GM19372 (cell line): Measurements from ENCODE around the gene BAG2.

ENCODE experiments used
- ATAC-seq: cut with Tn5 transposase; IDR thresholded peaks from one replicate; pipeline ENCODE4 v1.9.1; 2021; ENCODE audit warnings: mild to moderate bottlenecking, low read depth, moderate library complexity; ENCODE audit not compliant: unreplicated experiment

The BAG2 gene

DNA sequence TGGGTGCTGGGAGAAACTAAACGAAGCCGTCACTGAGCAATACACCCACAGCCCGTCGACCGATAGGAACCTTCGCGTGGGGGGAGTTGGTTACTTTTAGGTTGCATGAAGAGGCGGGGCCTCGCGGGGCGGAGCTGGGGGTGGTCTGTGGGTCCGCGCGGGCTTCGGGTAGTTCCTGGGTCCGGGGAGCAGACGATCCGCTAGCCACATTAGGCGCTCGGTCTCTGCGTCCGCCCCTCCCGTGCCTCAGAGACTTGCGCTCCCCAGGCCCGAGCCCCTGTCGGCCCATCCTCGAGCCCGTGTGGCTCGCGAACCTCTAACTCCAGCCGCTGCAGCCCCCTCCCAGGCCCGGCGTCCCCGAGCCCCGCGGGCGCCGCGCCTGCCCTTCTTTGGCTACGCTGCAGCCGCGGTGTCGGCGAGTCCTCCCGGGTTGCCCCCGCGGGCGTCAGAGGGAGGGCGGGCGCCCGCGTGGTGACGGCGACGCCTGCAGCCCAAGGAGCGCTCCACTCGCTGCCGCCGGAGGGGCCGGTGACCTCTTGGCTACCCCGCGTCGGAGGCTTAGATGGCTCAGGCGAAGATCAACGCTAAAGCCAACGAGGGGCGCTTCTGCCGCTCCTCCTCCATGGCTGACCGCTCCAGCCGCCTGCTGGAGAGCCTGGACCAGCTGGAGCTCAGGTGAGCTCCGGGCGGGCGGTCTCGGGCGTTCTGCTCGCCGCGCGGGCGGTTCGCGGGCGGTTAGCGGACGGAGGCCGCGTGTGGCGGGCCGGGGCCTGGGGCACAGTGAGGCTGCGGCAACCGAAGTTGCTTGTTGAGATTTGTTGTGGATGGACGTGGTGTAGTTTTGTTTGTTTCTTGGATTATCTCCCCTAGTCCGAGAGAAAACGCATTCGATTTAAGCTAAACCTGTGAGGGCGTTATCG lies at the start of gene BAG2:
BAG2 (plus strand) TSS at position 191 of the 920 bp plus-strand sequence; CDS start at position 563, 372 bp downstream.
- ATAC-seq = peak; percentile 85

DNA sequence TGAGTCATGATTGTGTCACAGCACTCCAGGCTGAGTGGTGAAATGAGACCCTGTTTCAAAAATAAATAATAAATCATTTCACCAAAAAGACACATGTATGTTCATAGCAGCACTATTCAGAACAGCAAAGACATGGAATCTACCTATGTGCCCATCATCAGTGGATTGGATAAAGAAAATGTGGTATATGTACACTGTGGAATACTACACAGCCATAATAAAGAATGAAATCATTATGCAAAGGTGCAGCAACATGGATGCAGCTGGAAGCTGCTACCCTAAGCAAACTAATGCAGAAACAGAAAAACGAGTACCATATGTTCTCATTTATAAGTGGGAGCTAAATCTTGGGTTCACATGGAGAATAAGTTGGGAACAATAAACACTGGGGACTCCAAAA lies 49.0 kb upstream of the BAG2 start:
- no peak for ATAC-seq

DNA sequence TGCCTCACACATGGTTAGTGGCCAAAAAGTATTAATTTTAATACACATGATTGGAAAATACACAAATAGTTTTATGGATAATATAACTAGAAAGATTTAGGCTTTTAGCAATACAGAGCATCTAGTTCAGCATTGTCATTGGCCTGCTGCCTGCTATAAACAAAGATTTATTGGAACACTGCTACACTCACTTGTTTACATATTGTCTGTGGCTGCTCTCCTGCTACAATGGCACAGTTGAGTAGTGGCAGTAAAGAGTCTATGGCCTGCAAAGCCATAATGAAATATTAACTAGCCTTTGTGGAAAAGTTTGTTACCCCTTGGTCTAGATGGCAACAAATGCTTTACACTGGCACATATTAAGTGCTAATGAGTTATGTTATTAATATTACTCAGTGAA lies 44.4 kb upstream of the BAG2 start:
- no peak for ATAC-seq

DNA sequence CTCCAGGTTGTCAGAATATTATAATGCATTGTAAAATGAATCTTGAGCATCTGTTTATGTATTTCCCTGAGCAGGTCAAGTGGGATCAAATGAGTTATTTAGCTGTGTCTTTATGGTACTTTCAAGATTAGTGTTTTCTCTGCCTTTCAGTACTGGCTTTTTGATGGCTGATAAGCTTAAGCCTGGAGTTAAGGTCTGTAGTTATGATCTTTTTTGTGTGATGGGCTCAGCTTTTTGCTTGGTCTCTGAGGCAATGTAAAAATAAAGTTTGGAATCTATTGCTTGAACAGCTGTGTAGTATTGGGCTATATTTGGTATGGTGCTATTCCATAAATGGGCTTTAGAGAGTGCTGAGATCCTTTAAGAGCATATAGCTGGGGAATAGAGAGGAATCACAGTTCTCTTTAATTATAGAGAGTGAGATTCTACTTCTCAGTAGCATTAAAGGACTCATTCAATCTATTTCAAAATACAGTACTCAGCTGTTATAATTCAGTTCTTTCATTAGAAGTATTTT lies 41.4 kb upstream of the BAG2 start:
- ATAC-seq = no peak

DNA sequence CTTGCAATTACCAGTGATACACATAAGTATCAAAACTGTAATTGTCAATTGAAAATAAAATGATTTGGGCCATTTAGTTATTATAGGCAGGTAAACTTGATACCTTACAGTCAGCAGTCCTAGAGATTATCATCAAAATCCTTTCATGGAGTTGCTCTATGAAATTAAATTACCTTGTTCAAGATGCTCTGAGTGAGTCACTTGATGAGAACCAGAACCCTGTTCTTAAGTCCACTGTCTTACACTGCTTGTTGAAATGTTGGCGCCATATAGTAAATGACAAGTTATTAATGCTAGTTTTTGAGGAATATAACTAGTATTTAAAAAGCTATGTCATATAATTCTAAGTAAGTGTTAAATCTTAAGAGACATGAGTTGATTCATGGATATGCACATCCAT lies 37.2 kb upstream of the BAG2 start:
- ATAC-seq = no peak

DNA sequence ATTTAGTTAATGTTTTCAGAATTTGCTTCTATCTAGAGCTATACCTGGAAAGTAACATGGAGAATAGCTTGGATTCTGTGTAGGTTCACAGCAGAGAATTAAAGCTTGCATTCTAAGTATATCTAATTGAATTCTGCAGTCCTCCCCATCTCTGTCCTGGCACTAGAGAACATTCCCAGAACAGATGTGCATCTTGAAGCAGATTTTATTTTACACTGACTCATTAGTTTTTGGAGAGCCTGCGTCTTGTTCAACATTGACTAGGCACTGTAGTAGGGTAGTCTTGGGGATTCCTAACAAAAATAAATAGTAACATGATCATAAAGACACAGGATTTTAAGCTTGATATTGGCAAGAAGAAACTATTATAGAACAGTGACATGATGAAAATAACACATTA lies 36.2 kb upstream of the BAG2 start:
- ATAC-seq = no peak

DNA sequence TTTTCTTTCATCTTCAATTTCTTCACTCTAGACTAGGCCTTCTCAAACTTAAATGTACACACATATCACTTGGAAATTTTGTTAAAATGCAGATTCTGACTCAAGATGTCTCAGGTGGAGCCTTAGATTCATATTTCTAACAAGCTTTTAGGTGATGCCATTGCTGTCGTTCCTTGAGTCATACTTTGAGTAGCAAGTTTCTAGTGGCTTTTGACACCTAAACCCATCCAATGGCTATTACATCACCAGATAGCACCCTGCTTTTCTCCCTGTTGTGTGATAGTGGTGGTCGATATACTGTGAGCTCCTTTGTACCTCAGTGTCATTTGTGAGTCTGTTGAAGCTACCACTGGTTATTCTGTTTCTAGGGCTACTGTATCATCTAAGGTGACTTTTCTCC lies 34.8 kb upstream of the BAG2 start:
- ATAC-seq = no peak

DNA sequence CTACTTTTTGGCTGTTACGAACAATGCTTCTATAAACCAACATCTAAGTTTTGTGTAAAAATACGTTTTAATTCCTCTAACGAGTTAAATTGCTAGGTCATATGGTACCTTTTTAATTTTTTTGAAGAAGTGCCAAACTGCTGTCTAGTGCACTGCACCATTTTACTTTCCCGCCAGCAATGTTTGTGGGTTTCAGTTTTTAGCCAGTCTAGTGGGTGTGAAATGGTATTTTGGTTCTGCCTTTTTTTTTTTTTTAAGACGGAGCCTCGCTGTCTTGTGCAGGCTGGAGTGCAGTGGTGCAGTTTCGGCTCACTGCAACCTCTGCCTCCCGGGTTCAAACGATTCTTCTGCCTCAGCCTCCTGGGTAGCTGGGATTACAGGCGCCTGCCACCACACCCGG lies 34.1 kb upstream of the BAG2 start:
- no peak for ATAC-seq

DNA sequence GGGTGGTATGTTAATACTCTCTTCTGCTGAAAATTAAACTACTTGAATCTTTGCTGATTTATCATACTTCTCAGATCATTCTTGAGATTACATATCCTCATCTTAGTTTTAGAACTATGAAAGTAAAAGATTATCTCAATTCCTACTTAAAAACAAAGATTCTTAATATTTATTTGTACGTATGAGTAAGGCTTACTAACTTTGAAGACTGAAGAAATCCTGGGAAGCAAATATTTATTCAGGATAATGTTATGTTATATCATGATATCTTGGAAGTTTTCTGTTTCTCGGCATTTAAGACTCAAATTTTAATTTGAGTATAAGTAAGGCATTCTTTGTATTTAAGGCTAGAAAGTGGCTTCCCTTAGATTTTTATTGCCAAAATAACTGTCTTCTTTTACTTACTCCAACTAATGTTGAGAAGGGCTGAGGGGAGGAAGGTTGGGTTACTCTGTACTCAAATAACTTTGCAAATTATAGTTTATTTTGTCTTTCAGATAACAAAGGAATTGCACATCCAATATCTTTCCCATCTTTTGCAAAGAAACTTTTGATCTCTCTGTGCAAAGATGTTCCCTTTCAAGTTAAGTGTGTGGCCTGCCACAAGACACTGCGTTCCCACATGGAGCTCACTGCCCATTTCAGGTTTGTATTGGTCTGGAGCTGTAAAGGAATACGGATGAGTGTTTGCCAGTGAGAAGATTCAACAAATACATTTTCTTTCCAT lies 30.5 kb upstream of the BAG2 start:
- no peak for ATAC-seq

DNA sequence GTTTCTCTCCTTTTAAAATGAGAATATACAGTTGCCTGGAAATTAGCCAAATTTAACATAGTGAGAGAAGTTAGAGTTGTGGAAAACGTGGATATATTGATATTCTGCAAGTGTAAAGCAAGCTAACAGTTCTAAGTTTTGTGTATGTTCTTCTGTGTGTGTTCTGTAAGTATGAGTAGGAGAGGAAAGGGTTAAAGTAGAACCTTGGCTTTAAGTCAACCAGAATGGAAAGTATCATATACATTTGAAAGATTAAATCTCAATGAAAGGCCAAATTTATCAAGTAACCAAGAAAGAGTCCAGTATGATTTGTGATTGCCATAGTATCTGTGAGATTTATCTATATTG lies 30.0 kb upstream of the BAG2 start:
- ATAC-seq = no peak

DNA sequence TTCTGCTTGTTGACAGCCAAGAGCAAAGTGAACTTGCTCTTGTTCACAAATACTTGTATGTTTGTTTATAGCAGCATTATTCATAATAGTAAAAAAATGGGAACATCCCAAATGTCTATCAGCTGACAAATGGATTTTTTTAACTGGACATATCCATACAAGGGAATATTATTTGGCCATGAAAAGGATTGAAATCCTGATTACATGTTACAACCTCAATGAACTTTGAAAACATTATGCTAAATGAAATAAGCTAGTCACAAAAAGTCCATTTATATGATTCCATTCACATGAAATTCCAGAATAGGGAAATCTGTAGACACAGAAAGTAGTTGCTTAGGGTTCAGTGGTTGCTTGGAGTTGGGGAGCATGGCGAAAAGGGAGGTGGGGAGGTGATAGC lies 28.4 kb upstream of the BAG2 start:
- no peak for ATAC-seq

DNA sequence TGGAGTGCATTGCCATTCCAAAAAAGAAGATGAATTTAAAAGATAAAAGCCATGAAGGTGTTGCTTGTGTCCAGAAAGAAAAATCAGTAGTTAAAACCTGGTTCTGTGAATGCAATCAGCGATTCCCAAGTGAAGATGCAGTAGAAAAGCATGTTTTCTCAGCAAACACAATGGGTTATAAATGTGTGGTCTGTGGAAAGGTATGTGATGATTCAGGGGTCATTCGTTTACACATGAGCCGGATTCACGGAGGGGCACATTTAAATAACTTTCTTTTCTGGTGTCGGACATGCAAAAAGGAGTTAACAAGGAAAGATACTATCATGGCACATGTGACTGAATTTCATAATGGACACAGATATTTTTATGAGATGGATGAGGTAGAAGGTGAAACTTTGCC lies 24.7 kb upstream of the BAG2 start:
- ATAC-seq = no peak

DNA sequence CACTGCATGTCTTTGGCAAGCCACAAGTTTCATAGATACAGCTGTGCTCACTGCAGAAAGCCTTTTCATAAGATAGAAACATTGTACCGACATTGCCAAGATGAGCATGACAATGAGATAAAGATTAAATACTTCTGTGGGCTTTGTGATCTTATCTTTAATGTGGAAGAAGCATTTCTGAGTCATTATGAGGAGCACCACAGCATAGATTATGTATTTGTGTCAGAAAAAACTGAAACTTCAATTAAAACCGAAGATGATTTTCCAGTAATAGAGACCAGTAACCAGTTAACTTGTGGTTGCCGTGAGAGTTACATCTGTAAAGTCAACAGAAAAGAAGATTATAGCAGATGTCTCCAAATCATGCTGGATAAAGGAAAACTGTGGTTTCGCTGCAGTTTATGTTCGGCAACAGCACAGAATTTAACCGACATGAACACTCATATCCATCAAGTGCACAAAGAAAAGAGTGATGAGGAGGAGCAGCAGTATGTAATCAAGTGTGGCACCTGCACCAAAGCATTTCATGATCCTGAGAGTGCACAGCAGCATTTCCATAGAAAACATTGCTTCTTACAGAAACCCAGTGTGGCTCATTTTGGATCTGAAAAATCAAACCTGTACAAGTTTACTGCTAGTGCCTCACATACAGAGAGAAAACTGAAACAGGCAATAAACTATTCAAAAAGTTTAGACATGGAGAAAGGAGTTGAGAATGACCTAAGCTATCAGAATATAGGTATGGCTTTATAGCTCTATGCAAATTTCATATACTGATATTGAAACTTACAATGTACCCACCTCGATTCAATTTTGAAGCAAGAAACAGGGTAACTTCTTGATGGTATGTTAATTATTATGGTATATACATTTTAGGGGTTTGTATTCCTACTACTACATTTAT lies 23.9 kb upstream of the BAG2 start:
- ATAC-seq = no peak

DNA sequence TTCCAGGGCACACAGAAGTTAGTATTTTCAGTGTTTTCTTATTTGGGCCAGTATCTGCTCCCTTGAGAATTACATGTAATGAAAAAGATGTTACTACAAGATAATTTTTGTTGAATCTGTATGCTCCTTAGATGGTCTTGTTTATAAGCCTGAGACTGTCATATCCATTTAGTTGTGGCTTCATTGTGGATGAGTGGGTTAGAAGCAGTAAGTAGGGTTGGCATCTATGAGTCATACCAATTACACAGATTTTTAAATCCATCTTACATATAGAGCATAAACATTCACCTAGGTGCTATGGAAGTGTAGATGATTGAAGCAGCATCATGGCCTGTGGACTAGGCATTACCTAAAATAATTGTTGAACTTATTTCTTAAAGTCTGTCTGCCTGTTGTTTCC lies 13.5 kb upstream of the BAG2 start:
- ATAC-seq = no peak

DNA sequence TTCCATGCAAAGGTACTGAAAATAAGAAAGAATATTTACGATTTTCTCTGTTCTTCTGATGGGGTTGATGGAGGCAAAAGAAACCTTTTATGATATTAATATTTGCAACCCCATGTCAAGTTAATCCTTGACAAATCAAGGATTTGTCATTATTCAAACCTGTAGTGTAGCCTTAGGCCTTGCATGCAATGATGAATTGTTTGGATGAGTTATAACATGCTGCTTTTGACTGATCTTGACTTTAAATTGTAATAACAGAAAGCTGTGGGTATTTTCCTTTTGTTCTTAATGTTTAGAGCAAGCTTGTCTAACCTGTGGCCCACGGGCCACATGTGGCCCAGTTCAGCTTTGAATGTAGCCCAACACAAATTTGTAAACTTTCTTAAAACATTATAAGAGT lies 13.0 kb upstream of the BAG2 start:
- ATAC-seq = no peak

DNA sequence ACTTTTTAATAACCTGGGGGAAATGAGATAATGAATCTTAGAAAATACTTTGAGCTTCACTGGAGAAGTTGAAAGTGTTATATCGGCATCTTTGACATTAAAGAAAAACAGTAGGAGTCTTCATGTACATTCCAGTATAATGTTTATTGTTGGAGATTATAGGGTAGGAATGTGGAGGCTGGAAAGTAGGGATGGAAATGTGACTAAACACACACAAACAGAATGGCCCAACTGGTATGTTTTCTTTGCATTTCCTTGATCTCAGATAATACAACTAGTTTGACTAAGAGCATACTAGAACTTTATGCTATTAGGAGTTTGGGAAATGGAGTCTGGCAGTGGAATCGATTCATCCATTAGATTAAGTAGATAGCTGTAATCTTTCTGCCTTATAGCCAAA lies 10.1 kb upstream of the BAG2 start:
- ATAC-seq = no peak

DNA sequence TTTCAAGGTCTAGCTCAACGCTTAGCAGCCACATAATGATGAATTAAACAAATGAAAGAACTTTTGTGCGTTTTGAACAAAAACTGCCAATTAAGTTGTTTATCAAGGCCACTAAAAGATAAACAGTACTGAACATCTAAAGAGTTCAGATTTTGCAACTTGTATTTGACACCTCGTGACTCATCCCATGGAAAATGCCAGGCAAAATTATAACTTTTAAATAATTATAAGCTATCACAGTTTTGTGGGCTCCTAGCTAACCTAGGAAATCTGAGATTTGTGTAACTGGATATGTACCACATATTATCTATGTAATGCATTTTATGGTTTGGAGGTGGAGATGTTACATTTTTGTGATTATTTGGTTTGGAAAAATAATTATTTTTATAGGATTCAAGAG lies 9.6 kb upstream of the BAG2 start:
- no peak for ATAC-seq

DNA sequence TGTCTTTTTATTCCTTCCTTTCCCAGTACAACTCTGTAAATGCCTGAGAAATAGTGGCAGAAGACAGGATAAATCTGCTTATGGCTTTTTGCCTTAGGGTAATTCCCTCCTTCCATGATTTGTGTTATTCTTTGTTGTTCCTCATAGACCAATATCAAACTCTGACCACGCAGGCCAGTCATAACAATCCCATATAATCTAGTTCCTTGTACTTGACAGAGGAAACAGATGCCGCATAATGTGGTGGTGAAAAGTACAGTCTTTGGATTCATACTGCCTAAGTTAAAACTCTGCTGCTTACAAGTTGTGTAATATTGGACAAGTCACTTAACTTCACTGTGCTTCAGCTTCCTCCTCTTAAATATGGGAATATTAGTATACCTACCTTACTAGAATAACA lies 8.2 kb upstream of the BAG2 start:
- no peak for ATAC-seq

DNA sequence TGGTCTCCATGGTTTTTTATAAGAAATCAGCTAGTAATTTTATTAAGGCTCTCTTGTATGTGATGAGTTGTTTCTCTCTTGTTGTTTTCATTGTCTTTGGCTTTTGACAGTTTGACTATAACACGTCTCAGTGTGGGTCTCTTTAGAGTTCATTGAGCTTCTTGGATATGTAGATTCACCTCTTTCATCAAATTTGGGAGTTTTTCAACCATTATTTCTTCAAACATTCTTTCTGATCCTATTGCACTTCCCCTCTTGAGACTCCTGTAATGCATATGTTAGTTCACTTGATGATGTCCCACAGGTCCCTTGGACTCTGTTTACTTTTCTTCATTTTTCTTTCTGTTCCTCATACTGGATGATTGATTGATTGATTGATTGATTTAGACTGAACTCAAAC lies 7.0 kb upstream of the BAG2 start:
- ATAC-seq = no peak

DNA sequence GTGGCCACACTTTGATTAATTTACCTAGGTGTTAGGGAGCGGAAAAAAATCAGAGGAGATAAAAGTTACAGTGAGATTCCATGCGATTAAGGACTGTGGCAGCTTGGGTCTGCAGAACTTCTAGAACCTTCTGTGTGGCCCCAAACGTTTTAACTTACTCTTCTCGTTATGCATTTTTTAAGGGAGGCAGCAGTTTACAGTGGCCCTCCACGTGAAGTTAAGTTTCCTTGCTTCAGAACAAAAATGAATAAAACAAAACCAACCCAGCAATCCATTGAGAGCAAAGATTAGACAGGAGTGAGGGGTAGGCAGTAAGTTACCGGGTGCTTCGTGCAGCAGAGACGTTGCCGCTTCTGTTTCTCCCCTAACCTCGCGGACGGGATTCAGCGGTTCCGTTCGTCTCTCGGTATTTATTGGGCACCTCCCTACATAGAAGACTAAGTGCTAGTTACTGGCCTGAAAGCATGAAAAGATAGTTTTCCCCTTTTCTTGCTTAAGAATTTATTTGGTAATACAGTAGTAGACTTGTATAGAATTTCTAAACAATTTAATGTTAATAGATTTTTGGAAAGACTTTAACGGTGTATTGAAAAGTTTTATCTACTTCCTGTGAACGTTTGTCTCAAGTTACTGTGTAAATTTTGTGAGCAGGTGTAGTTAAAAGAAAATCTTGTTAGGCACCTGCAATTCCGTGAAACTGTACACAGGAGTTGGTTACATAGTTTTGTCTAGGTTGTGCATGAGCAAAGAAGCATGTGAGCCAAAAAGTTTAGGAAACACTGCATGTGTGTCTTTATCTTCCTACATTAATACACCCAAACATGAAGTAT lies 1.1 kb downstream of the BAG2 start:
- ATAC-seq = no peak
